GM18505 (cell line): Measurements from ENCODE around the gene NINL.

Experiments
- ATAC-seq: cut with Tn5 transposase; IDR thresholded peaks from one replicate; pipeline ENCODE4 v1.9.1; 2021; ENCODE audit not compliant: unreplicated experiment
- POLR2A ChIP-seq: IDR thresholded peaks from 4 replicates; pipeline ENCODE4 v1.6.1; 2011; ENCODE audit warnings: borderline replicate concordance; ENCODE audit not compliant: insufficient read depth, insufficient read length; ENCODE audit errors: extremely low read depth

The NINL gene

DNA sequence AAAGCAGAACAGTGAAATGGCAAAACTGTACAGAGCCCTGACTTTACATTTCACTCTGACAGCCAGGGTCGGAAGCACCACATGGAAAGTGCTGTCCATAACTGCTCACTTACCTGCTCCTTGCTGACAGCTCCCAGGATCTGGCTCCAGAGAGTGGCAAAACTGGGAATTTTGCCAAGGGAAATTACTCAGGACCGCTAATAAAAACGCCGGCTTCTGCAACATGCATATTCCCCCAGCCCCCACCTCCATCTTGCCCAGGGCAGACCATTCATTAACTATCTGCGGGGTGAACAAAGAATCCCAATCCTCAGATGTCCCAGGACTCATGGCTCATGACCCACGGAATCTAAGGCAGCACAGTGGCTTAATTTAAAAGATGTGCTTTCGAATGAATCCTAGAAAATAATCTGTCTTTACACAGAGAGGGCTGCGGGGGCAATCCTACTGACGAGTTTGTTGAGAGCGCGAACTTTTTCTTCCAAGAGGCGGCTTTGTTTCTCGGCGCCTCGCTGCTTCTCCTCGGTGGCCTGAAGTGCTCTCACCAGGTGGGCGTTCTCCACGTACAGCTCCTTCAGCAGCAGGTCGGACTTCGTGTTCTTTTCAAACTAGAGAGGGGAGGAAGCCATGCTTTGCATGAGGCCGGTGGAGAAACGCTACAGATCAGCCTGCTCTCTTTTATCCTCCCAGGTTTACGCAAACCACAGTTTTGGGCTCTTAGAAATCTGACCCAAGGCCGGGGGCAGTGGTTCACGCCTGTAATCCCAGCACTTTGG, 132.1 kb downstream of the NINL start:
- TF ChIP-seq POLR2A = no peak
- ATAC-seq = no peak

DNA sequence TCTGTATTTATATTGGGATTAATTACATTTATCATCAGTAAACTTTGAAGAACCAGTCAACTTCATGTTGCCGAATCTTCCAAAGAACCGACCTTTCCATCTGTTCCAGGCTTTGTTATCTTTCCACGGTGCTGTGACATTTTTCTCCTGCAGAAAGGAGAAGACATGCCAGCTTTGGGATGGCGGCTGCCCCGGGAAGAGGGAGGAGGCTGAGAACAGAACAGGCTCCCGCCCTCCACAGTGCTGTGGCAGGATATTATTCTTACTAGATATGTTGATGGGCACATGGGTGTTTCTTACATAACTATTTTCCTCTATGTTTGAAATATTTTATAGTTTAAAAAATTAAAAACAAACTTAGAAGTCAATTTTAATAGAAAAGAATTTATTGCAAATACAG, 133.0 kb downstream of the NINL start:
- no peak for ATAC-seq

DNA sequence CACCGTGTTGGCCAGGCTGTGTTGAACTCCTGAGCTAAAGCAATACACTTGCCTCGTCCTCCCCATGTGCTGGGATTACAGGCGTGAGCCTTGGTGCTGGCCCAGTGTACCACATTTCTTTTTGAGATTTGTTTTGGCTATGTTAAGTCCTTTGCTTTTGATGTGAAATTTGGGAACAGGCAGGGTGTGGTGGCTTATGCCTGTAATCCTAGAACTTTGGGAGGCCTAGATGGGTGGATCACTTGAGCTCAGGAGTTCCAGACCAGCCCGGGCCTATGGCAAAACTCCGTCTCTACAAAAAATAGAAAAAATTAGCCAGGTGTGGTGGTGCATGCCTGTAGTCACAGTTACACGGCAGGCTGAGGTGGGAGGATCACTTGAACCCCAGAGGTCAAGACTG, 137.7 kb downstream of the NINL start:
- no peak for ATAC-seq
- TF ChIP-seq POLR2A = no peak

More for the DNA sequence above, 133.0 kb downstream of the NINL start:
- no peak for TF ChIP-seq POLR2A

DNA sequence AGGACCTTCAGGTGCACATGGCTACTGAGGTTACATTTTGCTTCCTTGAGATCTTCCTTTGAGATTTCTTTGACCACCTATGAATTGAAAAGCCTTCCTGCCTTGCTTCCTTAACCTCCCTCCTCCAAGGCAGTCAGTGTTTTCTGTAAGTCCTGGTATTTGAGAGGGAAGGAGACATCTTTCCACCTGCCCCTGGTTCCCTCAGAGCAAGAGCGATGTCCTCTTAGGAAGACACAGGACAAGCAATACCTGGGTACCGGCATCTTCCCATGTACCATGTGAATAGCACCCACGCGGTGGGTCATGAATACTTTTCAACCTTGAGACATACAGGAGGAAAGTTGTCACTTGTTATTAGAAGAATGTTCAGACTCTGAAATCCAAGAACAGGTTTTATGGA, 140.8 kb downstream of the NINL start:
- no peak for ATAC-seq
- no peak for TF ChIP-seq POLR2A

DNA sequence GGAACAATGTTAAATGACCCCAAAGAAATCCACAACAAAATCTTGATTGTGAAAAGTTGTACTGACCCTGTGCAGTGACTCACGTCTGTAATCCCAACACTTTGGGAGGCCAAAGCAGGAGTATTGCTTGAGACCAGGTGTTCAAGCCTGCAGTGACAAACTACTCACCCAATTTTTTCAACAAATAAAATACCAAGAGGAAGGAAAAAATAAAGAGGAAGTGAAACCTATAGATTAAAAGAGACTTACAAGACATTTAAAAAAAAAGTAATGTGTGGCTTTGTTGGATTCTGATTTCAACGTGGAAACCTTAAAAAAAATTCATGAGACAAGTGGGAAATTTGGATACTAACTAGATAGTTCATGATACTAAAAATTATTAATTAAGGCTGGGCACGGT, 146.0 kb downstream of the NINL start:
- ATAC-seq = peak; percentile 66
- TF ChIP-seq POLR2A = no peak

DNA sequence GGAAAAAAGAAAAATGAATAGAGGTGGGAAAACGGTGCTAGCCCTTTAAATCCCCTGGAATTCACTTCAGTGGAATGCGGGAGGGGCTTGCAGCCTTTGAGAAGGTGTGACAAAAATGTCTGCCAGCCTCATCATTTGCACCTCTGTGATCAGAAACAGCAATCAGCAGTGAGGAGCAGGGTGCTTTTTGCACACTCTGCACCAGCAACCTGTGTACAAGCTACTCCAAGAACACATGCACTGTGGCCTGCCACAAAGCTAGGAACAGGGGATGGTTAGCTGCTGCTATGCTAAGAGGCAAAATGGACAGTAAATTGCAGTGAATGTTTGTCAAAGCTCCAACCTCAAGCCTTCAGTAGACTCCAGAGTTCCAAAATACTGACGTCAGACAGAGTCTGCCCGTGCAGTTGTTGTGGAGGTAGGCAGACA, 148.2 kb downstream of the NINL start:
- ATAC-seq = no peak
- no peak for TF ChIP-seq POLR2A

DNA sequence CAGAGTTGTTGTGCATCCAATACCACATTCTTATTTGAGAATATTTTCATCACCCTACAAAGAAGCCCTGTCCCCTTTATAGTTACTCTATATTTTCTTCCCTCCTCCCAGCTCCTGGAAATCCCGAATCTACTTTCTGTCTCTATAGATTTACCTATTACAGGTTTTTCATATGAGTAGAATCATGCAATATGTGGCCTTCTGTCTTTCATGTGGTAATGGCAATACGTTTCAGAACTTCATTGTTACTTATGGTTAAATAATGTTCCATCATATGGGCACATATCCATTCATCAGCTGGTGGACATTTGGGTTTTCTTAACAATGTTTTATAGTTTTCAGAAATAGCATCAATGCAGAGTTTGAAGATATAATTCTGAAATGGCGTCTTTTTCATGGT, 160.8 kb downstream of the NINL start:
- no peak for TF ChIP-seq POLR2A
- ATAC-seq = no peak

DNA sequence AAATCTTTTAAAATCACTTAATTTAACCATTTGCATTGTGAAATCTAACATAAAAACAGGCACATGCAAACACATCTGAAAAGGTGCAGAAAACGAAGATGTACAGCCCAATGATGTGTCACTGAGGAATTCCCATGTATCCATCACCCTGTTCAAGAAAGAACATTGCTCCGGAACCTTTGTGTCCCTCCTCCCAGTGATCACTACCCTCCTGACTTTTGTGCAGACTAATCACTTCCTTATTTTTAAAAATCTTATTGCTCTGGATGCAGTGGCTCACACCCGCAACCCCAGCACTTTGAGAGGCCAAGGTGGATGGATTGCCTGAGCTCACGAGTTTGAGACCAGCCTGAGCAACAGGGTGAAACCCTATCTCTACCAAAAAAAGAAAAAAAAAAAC, 163.3 kb downstream of the NINL start:
- TF ChIP-seq POLR2A = no peak
- ATAC-seq = no peak

DNA sequence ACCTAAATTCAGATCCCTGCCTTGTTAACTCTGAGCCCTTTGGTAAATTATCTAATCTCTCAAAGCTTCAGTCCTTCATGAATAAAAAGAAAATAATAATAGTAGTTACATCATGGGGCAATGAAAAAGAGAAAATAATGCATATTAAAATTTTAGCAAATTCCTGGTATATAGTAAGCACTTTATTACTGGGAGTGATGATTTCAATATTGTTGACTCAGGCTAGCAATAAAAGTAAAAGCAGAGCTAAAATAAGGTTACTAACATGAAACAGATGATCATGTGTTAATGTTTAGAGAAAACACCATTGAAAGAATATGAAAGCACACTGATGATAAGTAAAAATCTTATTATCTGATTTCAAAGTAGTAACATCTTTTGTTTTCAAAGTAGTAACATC, 164.2 kb downstream of the NINL start:
- ATAC-seq = no peak
- TF ChIP-seq POLR2A = no peak

DNA sequence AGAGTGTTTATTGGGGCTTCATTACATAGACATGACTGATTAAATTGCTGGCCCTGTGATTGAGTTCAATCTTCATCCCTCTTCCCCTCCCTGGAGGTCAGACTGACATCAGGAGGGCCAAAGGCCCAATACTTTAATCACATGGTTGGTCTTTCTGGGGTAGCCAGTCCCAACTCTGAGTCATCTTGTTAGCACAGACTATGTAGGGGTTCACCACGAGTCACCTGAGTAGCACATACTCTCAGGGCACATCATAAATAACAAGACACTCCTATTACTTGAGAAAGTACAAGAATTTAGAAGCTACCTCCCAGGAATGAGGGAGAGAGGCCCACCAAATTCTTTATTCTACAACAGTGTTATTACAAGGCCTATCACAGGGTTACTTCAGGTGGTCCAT, 166.6 kb downstream of the NINL start:
- no peak for ATAC-seq
- no peak for TF ChIP-seq POLR2A

DNA sequence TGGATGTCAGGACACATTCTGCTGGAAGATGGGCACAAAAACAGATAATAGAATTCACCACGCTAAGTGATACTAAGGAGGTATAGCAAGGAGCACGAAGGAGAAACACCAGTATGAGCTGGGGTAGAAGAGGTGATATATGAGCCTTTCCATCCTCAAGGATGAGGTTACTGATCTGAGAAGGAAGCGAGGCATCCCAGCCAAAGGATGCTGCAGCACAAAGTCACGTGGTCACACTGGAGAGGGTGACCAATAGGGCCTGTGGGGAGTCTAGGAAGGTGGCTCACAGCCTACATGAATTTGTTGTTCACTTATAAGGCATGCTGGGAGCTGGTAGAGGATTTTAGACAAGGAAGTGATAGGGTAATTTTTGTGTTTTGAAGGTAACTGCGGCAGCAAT, 176.4 kb downstream of the NINL start:
- no peak for TF ChIP-seq POLR2A
- no peak for ATAC-seq

DNA sequence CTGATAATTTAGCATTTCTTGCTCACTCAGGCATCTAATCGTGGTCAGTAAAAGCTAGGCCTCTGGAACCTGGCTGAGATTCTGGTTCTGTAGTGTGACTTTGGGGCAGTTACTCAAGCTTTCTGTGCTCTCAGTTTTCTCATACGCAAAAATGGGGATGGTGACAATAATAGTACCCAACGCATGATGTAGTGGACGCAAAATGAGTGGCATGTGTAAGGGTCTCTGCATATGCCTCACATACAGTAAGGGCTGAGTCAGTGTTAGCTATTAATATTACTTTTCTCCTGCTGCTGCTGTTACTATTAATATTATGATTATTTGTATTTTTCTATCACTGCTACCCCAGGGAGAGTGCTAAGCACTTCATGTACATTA, 177.2 kb downstream of the NINL start:
- ATAC-seq = no peak
- no peak for TF ChIP-seq POLR2A

DNA sequence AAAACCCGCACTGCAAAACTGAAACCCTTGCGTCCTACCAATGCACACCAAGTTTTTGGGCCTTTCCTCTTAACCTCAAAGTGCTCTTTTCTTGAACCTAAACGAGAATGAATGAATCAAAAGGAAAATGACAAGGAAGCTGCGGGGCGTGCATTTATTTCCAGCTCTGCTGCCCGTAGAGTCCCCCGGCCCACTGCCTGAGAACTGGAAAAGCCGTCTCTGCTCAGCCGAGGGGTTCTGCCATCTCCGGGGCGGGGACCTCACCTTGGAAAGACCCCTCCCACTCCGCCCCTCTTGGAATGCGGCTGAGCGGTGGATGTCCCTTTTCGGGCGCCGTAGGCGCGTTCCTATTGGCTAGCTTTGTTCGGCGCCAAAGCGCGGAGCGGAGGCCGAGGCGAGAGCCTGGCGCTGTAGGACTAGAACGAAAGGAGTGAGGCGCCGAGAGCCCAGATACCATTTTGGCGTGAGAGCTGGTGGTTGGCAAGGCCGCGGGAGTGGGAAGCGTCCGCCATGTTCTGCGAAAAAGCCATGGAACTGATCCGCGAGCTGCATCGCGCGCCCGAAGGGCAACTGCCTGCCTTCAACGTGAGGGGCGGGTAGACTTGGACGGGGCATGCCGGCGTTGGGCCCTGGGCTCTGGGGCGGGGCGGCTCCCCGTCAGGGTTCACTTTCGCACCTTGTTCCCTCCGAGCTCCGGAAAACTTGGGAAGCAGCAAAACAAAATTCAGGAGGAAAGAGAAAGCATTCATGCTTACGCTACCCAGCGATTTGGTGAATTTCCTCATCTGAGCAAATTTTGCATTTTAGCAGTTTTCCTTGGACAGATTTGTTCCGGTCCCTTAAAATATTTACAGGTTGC, 177.8 kb downstream of the NINL start, which contains the start of gene GINS1:
Gene GINS1, plus strand, starts transcription at position 363 of the 859 bp plus-strand sequence. Its CDS starts 148 bp downstream, at position 511.
- ATAC-seq = peak; percentile 89

More for the DNA sequence above, 177.8 kb downstream of the NINL start, which contains the start of gene GINS1:
- peak; percentile 81 for TF ChIP-seq POLR2A
